HUDEP-2 (cell line): ENCODE data around the gene PLSCR5.

ENCODE experiments used
- DNase-seq, 76 experiments: peaks; one replicate each; lab custom pipeline; 2025; ENCODE audit not compliant: unreplicated experiment in 76 of 76; lab: John Stamatoyannopoulos, UW

The PLSCR5 gene

GRCh38 chr3:146605106-146605505, at the start of gene PLSCR5:
PLSCR5 (minus strand) TSS chr3:146605346; CDS start chr3:146605212, 134 bp downstream.
- DNase-seq: no peak

- no peak for DNase-seq
These were observed 48.8 kb upstream of the PLSCR5 start for GRCh38 chr3:146653978-146654377.

GRCh38 chr3:146650691-146651442, 45.7 kb upstream of the PLSCR5 start:
- DNase-seq: no peak

GRCh38 chr3:146646261-146646660, 41.1 kb upstream of the PLSCR5 start:
- no peak for DNase-seq

GRCh38 chr3:146640955-146641867, 36.1 kb upstream of the PLSCR5 start:
- peak in 25 of 76 experiments; percentile 1 to 56 (median 19) for DNase-seq

GRCh38 chr3:146640361-146640760, 35.2 kb upstream of the PLSCR5 start:
- no peak for DNase-seq

- DNase-seq: no peak
These were observed 33.6 kb upstream of the PLSCR5 start for GRCh38 chr3:146638718-146639117.

GRCh38 chr3:146637871-146638270, 32.7 kb upstream of the PLSCR5 start:
- DNase-seq: no peak

- DNase-seq: no peak
These were observed 31.7 kb upstream of the PLSCR5 start for GRCh38 chr3:146636881-146637280.

GRCh38 chr3:146634346-146634745, 29.2 kb upstream of the PLSCR5 start:
- no peak for DNase-seq

- DNase-seq: no peak
These were observed 23.5 kb upstream of the PLSCR5 start for GRCh38 chr3:146628671-146629070.

- no peak for DNase-seq
These were observed 21.4 kb upstream of the PLSCR5 start for GRCh38 chr3:146626403-146627122.

- DNase-seq: no peak
These were observed 20.1 kb upstream of the PLSCR5 start for GRCh38 chr3:146625186-146625775.

GRCh38 chr3:146621723-146622122, 16.6 kb upstream of the PLSCR5 start:
- DNase-seq: no peak

GRCh38 chr3:146612015-146612414, 6.9 kb upstream of the PLSCR5 start:
- no peak for DNase-seq

GRCh38 chr3:146611096-146611495, 6.0 kb upstream of the PLSCR5 start:
- DNase-seq: no peak

- DNase-seq: no peak
These were observed 6.6 kb downstream of the PLSCR5 start for GRCh38 chr3:146598535-146598934.

- DNase-seq: no peak
These were observed 10.2 kb downstream of the PLSCR5 start for GRCh38 chr3:146594843-146595482.

- DNase-seq: peak in 1 of 76 experiments; percentile 5
These were observed 11.4 kb downstream of the PLSCR5 start for GRCh38 chr3:146593776-146594175.

- no peak for DNase-seq
These were observed 14.6 kb downstream of the PLSCR5 start for GRCh38 chr3:146590521-146590920.
